Pancreas (tissue), 10 donors: ENCODE measurements around the gene MT1A. TPM values are rescaled to one million over a fixed set of nuclear protein-coding genes. Genes with fewer than 3 reads are reported as not detected.

Experiments used
- ATAC-seq, 4 donors: fragments of 200-7000 bp; cut with Tn5 transposase; one replicate each; pipeline versions ENCODE4 v1.8.0 to v1.9.1; 2020; ENCODE audit warnings: mild to moderate bottlenecking in 4 of 4, moderate library complexity in 4 of 4
- DNase-seq, 6 donors: peaks; one replicate each; pipeline ENCODE4 v3.0.0-alpha.2; 2020
- FAIRE-seq: peaks from 2 replicates; lab custom pipeline; 2012; peaks lifted over from hg19 to GRCh38; lab: Jason Lieb, UNC
- H3K27ac ChIP-seq, 4 donors: fragments of 200-600 bp; sonication (generic); 1 replicate in 3 of 4; 2 replicates in 1 of 4; pipeline versions ENCODE4 v1.5.0 to v1.8.0; 2020
- H3K27me3 ChIP-seq, 4 donors: fragments of 200-600 bp; one replicate each; pipeline ENCODE4 v1.8.0; 2021
- H3K36me3 ChIP-seq, 3 donors: fragments of 200-600 bp; sonication (generic) in 1 of 3; one replicate each; pipeline versions ENCODE4 v1.5.0 to v1.8.0; 2020 to 2021
- H3K4me1 ChIP-seq, 3 donors: fragments of 200-600 bp; one replicate each; pipeline ENCODE4 v1.8.0; 2021
- H3K4me3 ChIP-seq, 4 donors: fragments of 200-600 bp; sonication (generic) in 2 of 4; one replicate each; pipeline versions ENCODE4 v1.5.0 to v1.8.0; 2020 to 2021
- H3K9me3 ChIP-seq, 4 donors: fragments of 200-600 bp; one replicate each; pipeline ENCODE4 v1.8.0; 2021
- CTCF ChIP-seq, 4 donors: fragments of 200-600 bp; sonication (generic) in 3 of 4; IDR thresholded peaks; one replicate each; pipeline versions ENCODE4 v1.5.0 to v1.8.0; 2021; ENCODE audit warnings: antibody characterized with exemption in 4 of 4
- WGBS, 2 donors: extraction: QIAGEN DNeasy Blood & Tissue Kit; methylation state at CpG; one replicate each; pipeline ENCODE4 v1.1.7; 2013; 5-methylcytosine and 5-hydroxymethylcytosine counted together
- intact Hi-C, 3 donors: fragments of 100-400 bp; cut with DNase I; formaldehyde crosslinking; loops; one replicate each; pipeline versions ENCODE4 v1.11.1 to v1.14.2; 2022
- polyA plus RNA-seq, 2 donors: library from polyadenylated mRNA; stranded (reverse); fragments of 200-250 nt; gene quantifications; one replicate each; pipeline ENCODE4 v1.2.3, GENCODE V29; 2013
- total RNA-seq, 6 donors: library from RNA; stranded (reverse); fragmentation: NEBNext Ultra II Directional in 4 of 6; extraction: Animal tissue kit (Norgen Biotek cat#: 25700) in 4 of 6; gene quantifications; one replicate each; pipeline versions ENCODE4 v1.2.1 to v1.2.4, GENCODE V29; 2021 to 2023
- donor health status: healthy with polysubstance abuse.
- donor health status: DM: no; HTN: no; CAD: no; lungs with moderate emphysema.
- donor health status: DM: no; HTN: no; CAD: no.
- donor health status: control.
- donor health status: control.
- donor health status: Bipolar disorder and iron deficiency.
- donor health status: DM: yes; HTN: yes; CAD: no.
- donor health status: DM: no; HTN: no; CAD: no.
- donor health status: DM: no; HTN: no; CAD: no.
- donor health status: DM: yes; HTN: yes; CAD: no.

The MT1A gene
- total and polyA plus RNA-seq, 8 donors = 1.6 to 66.7 (median 4.4) TPM

DNA sequence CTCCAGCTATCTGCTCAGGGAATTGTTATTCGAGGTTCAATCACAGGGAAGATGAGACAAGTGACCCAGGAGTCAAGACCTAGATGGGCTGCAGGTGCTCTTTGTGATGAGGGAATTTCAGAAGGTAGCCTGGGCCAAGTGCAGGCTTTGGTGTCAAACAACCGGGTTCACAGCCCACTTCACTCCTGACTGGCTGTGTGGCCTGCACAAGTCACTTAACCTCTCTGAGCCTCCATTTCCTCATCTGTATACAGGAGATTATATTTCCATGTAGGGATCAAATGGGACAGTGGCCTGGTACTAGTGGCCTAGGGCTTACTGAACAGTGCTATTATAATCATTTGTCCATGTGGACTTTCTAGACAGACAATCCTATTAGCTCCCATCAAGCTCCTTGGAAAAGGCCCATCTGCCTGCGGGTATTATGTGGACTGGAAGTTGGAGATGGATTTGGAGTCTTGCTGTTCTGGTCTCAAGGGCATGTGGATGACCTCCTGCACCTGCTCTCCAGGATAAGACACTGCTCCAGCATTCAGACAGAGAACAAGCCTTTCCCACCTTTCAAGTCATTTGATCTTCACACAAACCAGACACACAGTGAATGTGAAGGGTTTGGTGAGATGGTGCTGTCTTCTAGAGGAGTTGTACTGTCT lies 40.7 kb downstream of the MT1A start:
- no peak for ATAC-seq
- 74 to 84% methylated on average over 3 of the region's 3 CpGs for WGBS, 2 donors
- TF ChIP-seq CTCF (IDR thresholded peaks at IDR 0.05) = no peak
- no peaks in the 10 kb centered on the region for H3K27me3 ChIP-seq
- H3K27ac ChIP-seq = no peak overlapping the region
- no peak for DNase-seq
- H3K9me3 ChIP-seq = no peaks in the 10 kb centered on the region
- intact Hi-C loops = no loop called here
- no peak for FAIRE-seq
- no peak overlapping the region for H3K4me3 ChIP-seq
- no peaks in the 10 kb centered on the region for H3K36me3 ChIP-seq
- H3K4me1 ChIP-seq = peaks cover 0 to 12% (median 6%) of the 10 kb centered on the region in 3 donors

DNA sequence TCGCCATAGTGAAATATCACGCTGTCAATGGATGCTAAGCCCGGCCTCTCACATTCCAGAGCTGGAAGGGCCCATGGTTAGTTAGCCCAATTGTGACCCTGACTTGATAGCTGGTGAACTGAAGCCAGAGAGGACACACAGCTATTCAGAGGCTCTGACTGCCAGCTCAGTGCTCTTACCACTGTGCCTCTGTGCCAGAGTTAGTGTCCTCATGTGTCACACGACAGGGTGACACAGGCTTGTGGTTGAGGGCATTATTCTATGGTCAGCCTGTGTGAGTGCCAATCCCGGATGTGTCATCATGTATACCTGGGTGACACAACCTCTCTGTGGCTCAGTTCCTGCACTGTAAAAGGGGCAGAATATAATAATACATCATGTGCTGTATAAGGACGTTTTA lies 41.4 kb downstream of the MT1A start:
- Histone ChIP-seq H3K27me3 (no peaks in the 10 kb centered on the region), H3K27ac (no peak overlapping the region), H3K4me3 (no peak overlapping the region), H3K4me1 (peaks cover 0 to 12% (median 6%) of the 10 kb centered on the region in 3 donors), H3K36me3 (no peaks in the 10 kb centered on the region), H3K9me3 (no peaks in the 10 kb centered on the region)
- ATAC-seq (no peak), DNase-seq (peak in 1 of 6 donors; percentile 29), FAIRE-seq (no peak)
- WGBS, 2 donors = 80 to 91% methylated on average over 6 of the region's 6 CpGs
- intact Hi-C loops = no loop called here
- TF ChIP-seq CTCF (IDR thresholded peaks at IDR 0.05) = no peak

GRCh38 chr16:56681939-56682702 lies 43.7 kb downstream of the MT1A start, which contains the start of gene MT1X:
MT1X (plus strand) TSS chr16:56682470; CDS start chr16:56682541, 71 bp downstream.
- H3K36me3 ChIP-seq = no peaks in the 10 kb centered on the region
- FAIRE-seq = no peak
- peak; percentile 93 to 99 (median 97) for DNase-seq
- peak within 1 kb of the TSS; percentile 52 to 74 (median 68) for H3K4me3 ChIP-seq
- no peak for TF ChIP-seq CTCF (IDR thresholded peaks at IDR 0.05)
- H3K27me3 ChIP-seq = no peaks in the 10 kb centered on the region
- peaks cover 0 to 15% (median 3%) of the 10 kb centered on the region in 3 donors for H3K4me1 ChIP-seq
- 1% methylated on average over 46 to 49 of the region's 49 CpGs for WGBS, 2 donors
- H3K9me3 ChIP-seq = no peaks in the 10 kb centered on the region
- ATAC-seq = peak; percentile 91 to 98 (median 92)
- peak within 1 kb of the TSS; percentile 20 to 80 (median 62) for H3K27ac ChIP-seq
- intact Hi-C loops = no loop called here

DNA sequence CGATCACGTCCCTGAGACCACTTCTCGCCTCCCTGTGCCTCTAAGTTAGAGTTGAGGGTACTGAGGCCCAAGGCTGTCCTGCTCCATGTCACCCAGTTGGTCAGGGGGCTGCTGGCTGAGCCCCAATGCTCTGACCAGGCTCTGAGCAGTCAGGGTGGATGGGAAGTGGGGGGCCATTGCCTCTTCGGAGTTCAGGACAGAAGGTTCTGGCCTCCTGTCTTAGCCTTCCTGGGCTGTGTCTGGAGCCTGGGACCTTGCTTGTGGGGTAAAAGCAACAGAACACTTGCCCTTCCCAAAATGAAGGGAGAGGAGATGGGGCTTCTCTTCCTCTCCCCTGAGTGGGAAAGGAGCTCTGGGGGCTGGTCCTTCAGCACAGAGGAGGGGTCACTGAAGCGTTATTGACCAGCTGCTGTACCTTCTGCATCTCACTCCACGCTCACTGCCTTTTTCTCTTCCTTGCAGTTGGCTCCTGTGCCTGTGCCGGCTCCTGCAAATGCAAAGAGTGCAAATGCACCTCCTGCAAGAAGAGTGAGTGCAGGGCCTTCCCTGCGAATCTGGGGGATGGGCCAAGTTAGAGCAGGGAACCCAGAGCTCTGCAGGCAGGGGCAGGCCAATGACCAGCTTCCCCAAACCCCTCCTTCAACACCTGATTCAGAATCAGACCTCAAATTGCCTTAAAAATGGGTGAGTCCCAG lies 44.4 kb downstream of the MT1A start:
- Histone ChIP-seq H3K27ac (peak overlapping the region; percentile 20 to 80 (median 62)), H3K4me3 (peak overlapping the region; percentile 52 to 74 (median 68)), H3K27me3 (no peaks in the 10 kb centered on the region), H3K36me3 (no peaks in the 10 kb centered on the region), H3K9me3 (no peaks in the 10 kb centered on the region), H3K4me1 (peaks cover 0 to 15% (median 2%) of the 10 kb centered on the region in 3 donors)
- intact Hi-C loops = no loop called here
- peak; percentile 10 to 22 (median 15) for ATAC-seq
- DNase-seq = peak in 1 of 6 donors; percentile 53
- WGBS, 2 donors = 5% methylated on average over 8 of the region's 8 CpGs
- no peak for FAIRE-seq
- no peak for TF ChIP-seq CTCF (IDR thresholded peaks at IDR 0.05)
